GM21723 (cell line): ENCODE results near the gene UQCR10.

Experiments used
- ATAC-seq: cut with Tn5 transposase; IDR thresholded peaks from one replicate; pipeline ENCODE4 v1.9.1; 2021; ENCODE audit warnings: mild to moderate bottlenecking, moderate library complexity; ENCODE audit not compliant: unreplicated experiment

The UQCR10 gene

GRCh38 chr22:29795663-29796062 is 28.5 kb downstream of the UQCR10 start:
- no peak for ATAC-seq

DNA sequence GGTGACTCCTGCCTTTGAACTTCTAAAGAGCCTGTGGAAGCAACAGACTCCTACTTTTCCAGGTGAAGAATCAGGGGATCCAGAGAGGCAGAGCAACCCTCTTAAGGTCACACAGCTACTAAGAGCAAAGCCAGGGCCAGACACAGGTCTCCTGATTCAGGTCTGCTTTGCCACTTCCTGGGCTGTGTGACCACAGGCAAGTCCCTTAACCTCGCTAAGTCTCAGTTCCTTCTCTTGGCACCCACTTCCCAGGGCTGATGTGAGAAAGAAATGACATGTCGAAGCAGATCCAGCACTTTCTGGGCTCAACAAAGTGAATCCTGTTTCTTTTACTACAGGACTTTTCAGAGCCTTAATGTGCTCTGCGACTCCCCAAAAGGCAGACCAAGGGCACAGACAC is 30.2 kb downstream of the UQCR10 start:
- no peak for ATAC-seq

- ATAC-seq = no peak
These were observed 31.1 kb downstream of the UQCR10 start for GRCh38 chr22:29798318-29798717.

DNA sequence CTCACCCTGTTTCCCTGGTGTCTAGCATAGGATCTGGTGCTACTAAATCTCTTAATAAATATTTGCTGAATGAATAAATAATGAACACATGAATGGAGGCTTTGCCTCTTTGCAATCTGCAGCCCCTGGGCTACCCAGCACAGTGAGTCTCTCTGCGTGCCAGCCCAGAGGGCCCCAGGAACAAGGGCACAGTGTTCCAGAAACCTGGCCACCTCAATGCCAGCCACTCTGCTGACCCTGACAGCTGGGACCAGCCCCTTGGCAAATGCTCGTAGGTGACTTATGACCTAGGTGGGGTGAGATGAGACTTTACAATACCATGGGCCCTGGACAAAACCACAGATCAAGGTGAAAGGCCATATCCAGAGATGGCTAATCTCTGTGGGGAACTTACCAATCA is 31.6 kb downstream of the UQCR10 start:
- no peak for ATAC-seq

GRCh38 chr22:29799217-29799680 is 32.1 kb downstream of the UQCR10 start:
- ATAC-seq = no peak

- no peak for ATAC-seq
These were observed 34.0 kb downstream of the UQCR10 start for GRCh38 chr22:29801153-29801552.

GRCh38 chr22:29801796-29802195 is 34.6 kb downstream of the UQCR10 start:
- no peak for ATAC-seq

DNA sequence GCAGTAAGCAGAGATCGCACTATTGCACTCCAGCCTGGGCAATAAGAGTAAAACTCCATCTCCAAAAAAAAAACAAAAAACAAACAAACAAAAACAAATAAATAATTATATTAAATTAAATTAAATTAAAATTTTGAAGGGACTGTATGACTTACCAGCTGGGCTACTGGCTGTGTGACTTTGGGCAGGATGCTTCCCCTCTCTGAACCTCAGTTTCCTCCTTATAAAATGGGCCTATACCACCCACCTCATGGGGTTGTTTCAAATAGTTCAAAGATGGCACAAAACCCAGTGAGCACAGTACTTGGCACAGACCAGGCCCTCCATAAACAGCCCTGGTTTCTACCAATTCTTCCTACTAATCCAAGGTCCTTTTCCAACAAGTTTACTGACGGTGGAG is 36.0 kb downstream of the UQCR10 start:
- no peak for ATAC-seq

GRCh38 chr22:29804985-29805384 is 37.8 kb downstream of the UQCR10 start:
- no peak for ATAC-seq

DNA sequence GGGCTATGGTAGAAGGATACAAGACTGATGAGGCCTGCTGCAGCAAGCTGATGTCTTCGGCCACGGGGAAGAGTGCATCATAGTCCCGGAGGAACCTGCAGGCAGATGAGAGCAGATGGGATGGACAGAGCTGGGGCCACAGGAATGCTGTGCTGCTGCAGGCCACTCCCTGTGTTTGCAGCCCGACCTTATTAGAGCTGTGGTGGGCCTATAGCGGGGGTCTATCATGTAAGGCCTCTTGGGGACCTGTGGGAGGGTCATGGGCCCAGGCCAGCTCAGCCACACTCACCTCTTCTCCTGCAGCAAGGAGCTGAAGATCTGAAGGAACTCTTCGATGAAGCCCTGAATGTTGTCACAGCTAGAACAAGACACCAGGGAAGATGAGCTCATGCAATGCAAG is 39.0 kb downstream of the UQCR10 start:
- no peak for ATAC-seq

- no peak for ATAC-seq
These were observed 43.0 kb downstream of the UQCR10 start for GRCh38 chr22:29810216-29810615.

GRCh38 chr22:29811377-29811776 is 44.2 kb downstream of the UQCR10 start:
- ATAC-seq = no peak

GRCh38 chr22:29813126-29813525 is 46.0 kb downstream of the UQCR10 start:
- no peak for ATAC-seq

GRCh38 chr22:29813563-29813962 is 46.4 kb downstream of the UQCR10 start:
- ATAC-seq = no peak

- no peak for ATAC-seq
These were observed 46.8 kb downstream of the UQCR10 start for GRCh38 chr22:29814003-29814402.

GRCh38 chr22:29815580-29815979 is 48.4 kb downstream of the UQCR10 start:
- ATAC-seq = no peak

DNA sequence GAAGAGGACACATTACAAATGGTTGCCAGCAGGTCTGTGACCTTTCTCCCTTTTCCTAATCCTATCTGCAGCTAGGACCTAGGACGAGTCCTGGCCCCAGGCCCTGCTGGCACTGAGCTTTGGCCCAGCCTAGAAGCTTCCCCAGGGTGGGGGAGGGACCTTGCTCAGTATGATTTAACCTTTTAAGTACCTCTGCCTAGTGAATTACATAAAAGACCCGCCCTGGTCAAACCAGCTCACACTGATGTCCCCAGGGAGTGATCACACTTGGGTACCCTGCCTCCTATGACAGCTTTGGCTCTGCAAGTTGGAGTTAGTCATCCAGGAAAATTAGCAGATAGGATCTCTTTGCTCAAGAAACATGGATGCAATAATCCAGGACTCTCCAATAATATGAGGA is 49.0 kb downstream of the UQCR10 start:
- ATAC-seq = no peak

- no peak for ATAC-seq
These were observed 49.4 kb downstream of the UQCR10 start for GRCh38 chr22:29816539-29816938.

DNA sequence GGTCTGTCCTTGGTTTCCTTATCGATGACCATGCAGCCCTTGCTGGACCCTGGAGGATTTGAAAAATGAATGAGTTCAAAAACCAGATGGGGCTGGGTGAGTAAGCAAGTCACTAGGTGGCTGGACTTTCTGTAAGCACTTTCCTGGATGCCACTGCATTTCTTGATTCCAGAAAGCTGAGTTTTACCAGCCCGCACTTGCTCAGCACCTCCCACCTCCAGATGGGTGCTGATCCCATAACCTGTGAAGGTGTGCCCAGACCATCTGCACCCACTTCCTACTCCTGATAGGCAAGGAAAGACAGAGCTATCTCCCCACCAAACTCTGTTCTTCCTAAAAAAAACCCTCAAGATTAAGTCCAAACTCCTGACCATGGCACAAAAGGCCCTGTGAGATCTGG is 49.8 kb downstream of the UQCR10 start:
- no peak for ATAC-seq

DNA sequence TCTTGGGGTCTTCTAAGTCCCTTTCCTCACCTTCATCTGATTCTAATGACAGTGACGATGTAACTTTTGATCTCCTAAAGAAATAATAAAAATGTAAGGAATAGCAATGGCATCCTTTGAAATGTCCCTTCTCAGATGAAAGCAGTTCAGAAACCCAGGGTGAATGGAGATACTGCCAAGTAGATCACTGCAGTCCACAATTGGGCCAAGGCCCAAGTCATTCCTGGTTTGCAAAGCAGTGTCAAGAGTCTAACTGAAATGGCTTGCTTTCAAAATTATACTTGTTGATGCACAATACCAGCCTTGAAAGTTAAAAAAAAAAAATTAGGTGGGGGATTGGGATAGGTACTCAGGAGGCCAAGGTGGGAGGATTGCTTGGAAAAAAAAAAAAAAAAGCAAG is 50.6 kb downstream of the UQCR10 start:
- ATAC-seq = no peak

GRCh38 chr22:29819501-29819900 is 52.3 kb downstream of the UQCR10 start:
- ATAC-seq = no peak
